Heart left ventricle (tissue), 16 donors: ENCODE measurements around the gene MREG. TPM values are rescaled to one million over a fixed set of nuclear protein-coding genes. Genes with fewer than 3 reads are reported as not detected.

Experiments
- ATAC-seq, 4 donors: fragments of 200-7000 bp; cut with Tn5 transposase; one replicate each; pipeline ENCODE4 v1.9.1; 2020 to 2022; ENCODE audit warnings: moderate library complexity in 4 of 4, mild to moderate bottlenecking in 3 of 4, moderate number of reproducible peaks in 1 of 4
- DNase-seq, 5 donors: peaks; one replicate each; pipeline ENCODE4 v3.0.0-alpha.2; 2020
- H3K27ac ChIP-seq, 12 donors: fragments of 200-600 bp; sonication (generic) in 4 of 12; one replicate each; pipeline versions ENCODE4 v1.5.0 to v1.8.0; 2016 to 2022; ENCODE audit warnings: mild to moderate bottlenecking in 2 of 12
- H3K27me3 ChIP-seq, 9 donors: fragments of 200-600 bp; sonication (generic) in 2 of 9; one replicate each; pipeline versions ENCODE4 v1.5.1 to v1.8.0; 2016 to 2022; ENCODE audit warnings: mild to moderate bottlenecking in 3 of 9
- H3K36me3 ChIP-seq, 9 donors: fragments of 200-600 bp; sonication (generic) in 2 of 9; one replicate each; pipeline versions ENCODE4 v1.5.0 to v1.8.0; 2018 to 2022; ENCODE audit warnings: mild to moderate bottlenecking in 2 of 9
- H3K4me1 ChIP-seq, 12 donors: fragments of 200-600 bp; sonication (generic) in 4 of 12; one replicate each; pipeline versions ENCODE4 v1.5.0 to v1.8.0; 2016 to 2022; ENCODE audit warnings: mild to moderate bottlenecking in 3 of 12
- H3K4me3 ChIP-seq, 12 donors: fragments of 200-600 bp; sonication (generic) in 4 of 12; one replicate each; pipeline versions ENCODE4 v1.5.0 to v1.8.0; 2017 to 2022; ENCODE audit warnings: mild to moderate bottlenecking in 9 of 12, moderate library complexity in 4 of 12
- H3K9me3 ChIP-seq, 12 donors: fragments of 200-600 bp; sonication (generic) in 4 of 12; one replicate each; pipeline versions ENCODE4 v1.5.0 to v1.8.0; 2016 to 2022; ENCODE audit warnings: mild to moderate bottlenecking in 1 of 12
- CTCF ChIP-seq, 12 donors: fragments of 200-600 bp; sonication (generic) in 4 of 12; IDR thresholded peaks; one replicate each; pipeline versions ENCODE4 v1.5.0 to v1.8.0; 2018 to 2022; ENCODE audit warnings: antibody characterized with exemption in 12 of 12, mild to moderate bottlenecking in 5 of 12
- POLR2A ChIP-seq, 2 donors: fragments of 450-650 bp; IDR thresholded peaks; one replicate each; pipeline ENCODE4 v1.6.1; 2017; ENCODE audit warnings: antibody characterized with exemption in 2 of 2, mild to moderate bottlenecking in 2 of 2, moderate library complexity in 2 of 2
- WGBS, 4 donors: extraction: QIAGEN DNeasy Blood & Tissue Kit in 2 of 4; methylation state at CpG; one replicate each; pipeline versions ENCODE4 v1.1.5 to v1.1.7; 2013 to 2018; 5-methylcytosine and 5-hydroxymethylcytosine counted together
- intact Hi-C, 10 donors: fragments of 100-400 bp; cut with DNase I; formaldehyde crosslinking; loops; one replicate each; pipeline versions ENCODE4 v1.11.1 to v1.14.2; 2022
- polyA plus RNA-seq, 2 donors: library from polyadenylated mRNA; stranded (reverse); fragments of 200-250 nt; gene quantifications; one replicate each; pipeline ENCODE4 v1.2.3, GENCODE V29; 2013
- total RNA-seq, 9 donors: library from RNA; depleted of rRNA in 2 of 9; stranded (reverse); fragments of >200 nt in 2 of 9; fragmentation: NEBNext Ultra II Directional in 3 of 9; extraction: Animal tissue kit (Norgen Biotek cat#: 25700) in 3 of 9; gene quantifications; one replicate each; pipeline versions ENCODE4 v1.1.0 to v1.2.4, GENCODE V29; 2016 to 2023
- donor health status: ischemic (EF 13 %, LVEDD 7.1; RV severe dilation, severe dysfunction).
- donor health status: healthy with polysubstance abuse.
- donor health status: DM: no; HTN: yes; CAD: no.
- donor health status: DM: no; HTN: no; CAD: no.
- donor health status: ischemic (EF 25% LVEDD 6.9; RV normal size, moderate dysfunction).
- donor health status: ischemic (EF 25% LVEDD 5.7; RV mildly dilated, moderate dysfunction).
- donor health status: healthy.
- donor health status: DM: yes; HTN: yes; CAD: no.
- donor health status: ischemic (EF 35%, LVEDD 5.7; RV mildly dilated, moderate dysfunction).
- donor health status: nonischemic (EF 11% LVEDD 7.7; RV severe dilation, severe dysfunction).
- donor health status: DM: yes; HTN: yes; CAD: no.
- donor health status: PGD.
- donor health status: ischemic (EF 29% LVEDD 5.4; RV normal size, mild dysfunction).
- donor health status: nonischemic (EF 23%, LVEDD 6.1; RV moderate dilation, normal function).

MREG gene
- total and polyA plus RNA-seq, 11 donors, result 0.14 to 2.4 (median 0.34) TPM; not detected in 1

- H3K9me3 ChIP-seq, result no peaks in the 10 kb centered on the region
- no peak for ATAC-seq
- H3K4me1 ChIP-seq, result no peaks in the 10 kb centered on the region
- WGBS, 4 donors, result 96 to 100% (median 100%) methylated on average over 2 of the region's 2 CpGs
- H3K27me3 ChIP-seq, result no peaks in the 10 kb centered on the region
- H3K4me3 ChIP-seq, result no peak overlapping the region
- intact Hi-C loops, result no loop called here
- peaks cover 0 to 38% (median 7%) of the 10 kb centered on the region in 9 donors for H3K36me3 ChIP-seq
- TF ChIP-seq CTCF (IDR thresholded peaks at IDR 0.05), result no peak
- TF ChIP-seq POLR2A (IDR thresholded peaks at IDR 0.05), result no peak
- no peak for DNase-seq
- no peak overlapping the region for H3K27ac ChIP-seq
Observed at GRCh38 chr2:216041438-216041837, 28.1 kb upstream of the MREG start.

GRCh38 chr2:216039918-216040317, 26.6 kb upstream of the MREG start:
- no peak for DNase-seq
- H3K27ac ChIP-seq, result no peak overlapping the region
- H3K9me3 ChIP-seq, result no peaks in the 10 kb centered on the region
- H3K4me3 ChIP-seq, result no peak overlapping the region
- H3K27me3 ChIP-seq, result no peaks in the 10 kb centered on the region
- WGBS, 4 donors, result 91 to 96% (median 93%) methylated on average over 3 of the region's 3 CpGs
- intact Hi-C loops, result loop anchor here in 1 of 10 donors (10.0 kb wide), 1 partner anchor 625 kb away; no protein-coding TSS in a partner anchor
- no peak for TF ChIP-seq POLR2A (IDR thresholded peaks at IDR 0.05)
- no peak for TF ChIP-seq CTCF (IDR thresholded peaks at IDR 0.05)
- no peak for ATAC-seq
- H3K36me3 ChIP-seq, result peaks cover 0 to 35% (median 7%) of the 10 kb centered on the region in 9 donors
- H3K4me1 ChIP-seq, result no peaks in the 10 kb centered on the region

GRCh38 chr2:216034065-216034464, 20.7 kb upstream of the MREG start:
- Histone ChIP-seq H3K27ac (no peak overlapping the region), H3K36me3 (peaks cover 0 to 9% (median 3%) of the 10 kb centered on the region in 9 donors), H3K4me1 (no peaks in the 10 kb centered on the region), H3K9me3 (no peaks in the 10 kb centered on the region), H3K4me3 (no peak overlapping the region), H3K27me3 (no peaks in the 10 kb centered on the region)
- TF ChIP-seq CTCF (IDR thresholded peaks at IDR 0.05), result peak; percentile 68 to 93 (median 88)
- no peak for TF ChIP-seq POLR2A (IDR thresholded peaks at IDR 0.05)
- ATAC-seq, result peak in 3 of 4 donors; percentile 49 to 68 (median 52)
- intact Hi-C loops, result loop anchor here in 2 of 10 donors (5.0 to 10.0 kb wide), 2 partner anchors 631 to 633 kb away; no protein-coding TSS in a partner anchor
- WGBS, 4 donors, result 64 to 75% (median 70%) methylated on average over 1 of the region's 1 CpG
- DNase-seq, result peak; percentile 30 to 64 (median 49)

GRCh38 chr2:216033403-216033802, 20.1 kb upstream of the MREG start:
- ATAC-seq (no peak), DNase-seq (no peak)
- Histone ChIP-seq H3K9me3 (no peaks in the 10 kb centered on the region), H3K27ac (no peak overlapping the region), H3K27me3 (no peaks in the 10 kb centered on the region), H3K4me3 (no peak overlapping the region), H3K4me1 (no peaks in the 10 kb centered on the region), H3K36me3 (peaks cover 0 to 9% (median 3%) of the 10 kb centered on the region in 9 donors)
- no peak for TF ChIP-seq POLR2A (IDR thresholded peaks at IDR 0.05)
- TF ChIP-seq CTCF (IDR thresholded peaks at IDR 0.05), result no peak
- WGBS, 4 donors, result 97 to 98% (median 98%) methylated on average over 3 of the region's 3 CpGs
- intact Hi-C loops, result loop anchor here in 2 of 10 donors (5.0 to 10.0 kb wide), 2 partner anchors 631 to 634 kb away; no protein-coding TSS in a partner anchor
